OCI-LY3 (cell line): Measurements from ENCODE around the gene SLC6A12.

Experiments
- EZH2phosphoT487 ChIP-seq: fragments of 200-600 bp; shearing (Covaris generic); IDR thresholded peaks from 2 replicates; pipeline ENCODE4 v1.6.1; 2018; ENCODE audit warnings: antibody characterized with exemption, mixed run types, low read depth
- TF ChIP-seq, protein P1 (sequence below): fragments of 200-600, 300-600 bp; sonication (generic); IDR thresholded peaks from 2 replicates; pipeline ENCODE4 v1.5.1; 2014; ENCODE audit warnings: antibody characterized with exemption, low read length, low read depth

GRCh38 chr12:201361-201760 lies 12.6 kb downstream of the SLC6A12 start:
- TF ChIP-seq, protein P1, sequence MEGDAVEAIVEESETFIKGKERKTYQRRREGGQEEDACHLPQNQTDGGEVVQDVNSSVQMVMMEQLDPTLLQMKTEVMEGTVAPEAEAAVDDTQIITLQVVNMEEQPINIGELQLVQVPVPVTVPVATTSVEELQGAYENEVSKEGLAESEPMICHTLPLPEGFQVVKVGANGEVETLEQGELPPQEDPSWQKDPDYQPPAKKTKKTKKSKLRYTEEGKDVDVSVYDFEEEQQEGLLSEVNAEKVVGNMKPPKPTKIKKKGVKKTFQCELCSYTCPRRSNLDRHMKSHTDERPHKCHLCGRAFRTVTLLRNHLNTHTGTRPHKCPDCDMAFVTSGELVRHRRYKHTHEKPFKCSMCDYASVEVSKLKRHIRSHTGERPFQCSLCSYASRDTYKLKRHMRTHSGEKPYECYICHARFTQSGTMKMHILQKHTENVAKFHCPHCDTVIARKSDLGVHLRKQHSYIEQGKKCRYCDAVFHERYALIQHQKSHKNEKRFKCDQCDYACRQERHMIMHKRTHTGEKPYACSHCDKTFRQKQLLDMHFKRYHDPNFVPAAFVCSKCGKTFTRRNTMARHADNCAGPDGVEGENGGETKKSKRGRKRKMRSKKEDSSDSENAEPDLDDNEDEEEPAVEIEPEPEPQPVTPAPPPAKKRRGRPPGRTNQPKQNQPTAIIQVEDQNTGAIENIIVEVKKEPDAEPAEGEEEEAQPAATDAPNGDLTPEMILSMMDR = no peak
- TF ChIP-seq EZH2phosphoT487 = no peak
